HepG2 (cell line): ENCODE measurements around the gene TNFRSF18. TPM values are rescaled to one million over a fixed set of nuclear protein-coding genes. Genes with fewer than 3 reads are reported as not detected.

ENCODE experiments used
- BCL6 ChIP-seq: IDR thresholded peaks from 2 replicates; pipeline ENCODE4 v1.6.1; 2016; ENCODE audit warnings: missing genetic modification reagents, missing compliant biosample characterization
- CREB1 ChIP-seq, 2 experiments: fragments of 450-650 bp in 1 of 2; IDR thresholded peaks; 2 replicates each; pipeline ENCODE4 v1.6.1; 2016 to 2017; ENCODE audit warnings: control low read depth in 1 of 2, mild to moderate bottlenecking in 1 of 2, missing compliant biosample characterization in 1 of 2, missing genetic modification characterization in 1 of 2
- GMEB2 ChIP-seq: IDR thresholded peaks from 2 replicates; pipeline ENCODE4 v1.6.1; 2016; ENCODE audit warnings: missing biosample characterization, missing genetic modification reagents, low read depth
- NFAT5 ChIP-seq: sonication (generic); formaldehyde crosslinking; IDR thresholded peaks from 2 replicates; pipeline ENCODE4 v1.4.0; 2020; ENCODE audit warnings: missing genetic modification reagents
- NPAS2 ChIP-seq: sonication (generic); formaldehyde crosslinking; IDR thresholded peaks from 2 replicates; pipeline ENCODE4 v1.8.0; 2022; ENCODE audit warnings: mild to moderate bottlenecking, missing genetic modification reagents, borderline replicate concordance
- PHB2 ChIP-seq: fragments of 450-650 bp; IDR thresholded peaks from 2 replicates; pipeline ENCODE4 v1.6.1; 2018; ENCODE audit not compliant: partially characterized antibody
- PPARG ChIP-seq: conservative IDR thresholded peaks from 2 replicates; pipeline ENCODE4 v1.6.1; 2016; ENCODE audit warnings: missing biosample characterization, missing genetic modification reagents
- RARG ChIP-seq: sonication (generic); formaldehyde crosslinking; IDR thresholded peaks from 2 replicates; pipeline ENCODE4 v1.4.0; 2020; ENCODE audit warnings: low read depth, mild to moderate bottlenecking, missing genetic modification reagents
- RFX1 ChIP-seq: fragments of 450-650 bp; IDR thresholded peaks from 2 replicates; pipeline ENCODE4 v1.6.1; 2017
- SSRP1 ChIP-seq: IDR thresholded peaks from 2 replicates; pipeline ENCODE4 v1.6.1; 2016; ENCODE audit warnings: control low read depth
- TCF7 ChIP-seq: sonication (generic); IDR thresholded peaks from 2 replicates; pipeline ENCODE4 v1.6.1; 2016; ENCODE audit warnings: antibody characterized with exemption, low read depth
- ZBTB46 ChIP-seq: sonication (generic); formaldehyde crosslinking; IDR thresholded peaks from 2 replicates; pipeline ENCODE4 v1.4.0; 2020; ENCODE audit warnings: mild to moderate bottlenecking, missing genetic modification reagents, borderline replicate concordance
- ZBTB7A ChIP-seq: sonication (generic); formaldehyde crosslinking; IDR thresholded peaks from 2 replicates; pipeline ENCODE4 v1.8.0; 2022; ENCODE audit warnings: mild to moderate bottlenecking, missing genetic modification reagents
- ZNF547 ChIP-seq: sonication (generic); formaldehyde crosslinking; IDR thresholded peaks from 2 replicates; pipeline ENCODE4 v1.5.1; 2020; ENCODE audit warnings: mild to moderate bottlenecking, missing genetic modification reagents
- ZNF557 ChIP-seq: sonication (generic); formaldehyde crosslinking; IDR thresholded peaks from 2 replicates; pipeline ENCODE4 v1.4.0; 2020; ENCODE audit warnings: missing genetic modification reagents
- ZNF615 ChIP-seq: sonication (generic); formaldehyde crosslinking; IDR thresholded peaks from 2 replicates; pipeline ENCODE4 v1.5.0; 2020; ENCODE audit warnings: mild to moderate bottlenecking, missing genetic modification reagents, borderline replicate concordance
- ZNF772 ChIP-seq: sonication (generic); formaldehyde crosslinking; IDR thresholded peaks from 2 replicates; pipeline ENCODE4 v1.5.0; 2020; ENCODE audit warnings: mild to moderate bottlenecking, missing genetic modification reagents
- ZNF83 ChIP-seq: sonication (generic); formaldehyde crosslinking; IDR thresholded peaks from 2 replicates; pipeline ENCODE4 v1.4.0; 2020; ENCODE audit warnings: missing genetic modification reagents, mild to moderate bottlenecking, borderline replicate concordance
- ZNF879 ChIP-seq: sonication (generic); formaldehyde crosslinking; IDR thresholded peaks from 2 replicates; pipeline ENCODE4 v1.8.1; 2023; ENCODE audit warnings: missing genetic modification reagents
- polyA plus RNA-seq, 8 experiments: library from polyadenylated mRNA; depleted of rRNA in 3 of 8; stranded (reverse) in 7 of 8; unstranded in 1 of 8; fragments of >200 nt; fragmentation: Illumina TruSeq in 4 of 8; extraction: Trizol in 4 of 8; gene quantifications; 2 replicates each; pipeline versions ENCODE4 v1.2.1 to v1.2.3, GENCODE V29; 2011 to 2016; ENCODE audit warnings: low read depth in 4 of 8, missing spikeins in 1 of 8, mixed read lengths in 1 of 8; ENCODE audit not compliant: insufficient read depth in 1 of 8
- total RNA-seq, 5 experiments: library from RNA; depleted of rRNA; stranded (reverse); fragments of >200 nt; fragmentation: Illumina TruSeq; extraction: Trizol; gene quantifications; 2 replicates each; pipeline ENCODE4 v1.2.3, GENCODE V29; 2016; ENCODE audit warnings: low read depth in 1 of 5

The TNFRSF18 gene
- total and polyA plus RNA-seq, 2 of the 13 experiments (the other 11 are each of a cell fraction or from before 2014, with no cell fraction given): not detected

- TF ChIP-seq NFAT5 (CRISPR knock-in tag): no peak
- no peak for TF ChIP-seq PHB2
- TF ChIP-seq ZBTB46 (CRISPR knock-in tag): peak; percentile 44; the same call in 1 of the 2 replicates
- TF ChIP-seq ZNF547 (CRISPR knock-in tag): peak; percentile 77; the same call in 1 of the 2 replicates
- TF ChIP-seq GMEB2 (CRISPR knock-in tag): peak; percentile 76
- peak; percentile 78; the same call in 1 of the 2 replicates for TF ChIP-seq RARG (CRISPR knock-in tag)
- no peak for TF ChIP-seq RFX1
- TF ChIP-seq TCF7: no peak
- TF ChIP-seq PPARG (CRISPR knock-in tag): no peak; the same call in 1 of the 2 replicates
- TF ChIP-seq ZBTB7A (CRISPR knock-in tag): 0 out of 2 replicates have a peak, but pooled peaks have one; percentile 58
- no peak for TF ChIP-seq ZNF615 (CRISPR knock-in tag)
- peak; percentile 52; the same call in 1 of the 2 replicates for TF ChIP-seq ZNF772 (CRISPR knock-in tag)
- TF ChIP-seq ZNF83: peak; percentile 80; the same call in 1 of the 2 replicates
- TF ChIP-seq NPAS2 (CRISPR knock-in tag): no peak
- no peak; the same call in 1 of the 2 replicates for TF ChIP-seq ZNF879 (CRISPR knock-in tag)
- TF ChIP-seq SSRP1 (CRISPR knock-in tag): no peak
- no peak for TF ChIP-seq ZNF557
- TF ChIP-seq CREB1 (IDR thresholded peaks at IDR 0.05): peak; percentile 71
- TF ChIP-seq CREB1 (CRISPR knock-in tag; IDR thresholded peaks at IDR 0.05): peak; percentile 67
- TF ChIP-seq BCL6 (CRISPR knock-in tag): peak; percentile 35
Observed at GRCh38 chr1:1231400-1232207, 25.2 kb upstream of the TNFRSF18 start, which contains the start of gene SDF4 (continued).
